Mammary epithelial cell (primary cell): ENCODE data around the gene KSR2.

Experiments used
- CTCF ChIP-seq, 2 donors: IDR thresholded peaks in 1 of 2; conservative IDR thresholded peaks in 1 of 2; 2 replicates each; pipeline ENCODE4 v1.5.1; 2011 to 2012; ENCODE audit warnings: inconsistent platforms in 2 of 2, low read length in 2 of 2, mild to moderate bottlenecking in 2 of 2, control low read depth in 1 of 2, low read depth in 1 of 2; ENCODE audit not compliant: insufficient read depth in 1 of 2; ENCODE audit errors: extremely low read depth in 1 of 2
- EZH2 ChIP-seq: IDR thresholded peaks from 2 replicates; pipeline ENCODE4 v1.6.1; 2012; ENCODE audit warnings: low read length, inconsistent platforms, borderline replicate concordance

- no peak for TF ChIP-seq CTCF (conservative IDR thresholded peaks at IDR 0.05 in 1 of 2, IDR thresholded peaks at IDR 0.05 in 1 of 2; ENCODE audit: extremely low read depth in 1 of 2, insufficient read depth in 1 of 2, low read depth in 1 of 2, low read length in 2 of 2)
- TF ChIP-seq EZH2: no peak
Observed at GRCh38 chr12:117404940-117405339, 563.9 kb downstream of the KSR2 start.
